ENCODE data around the gene CPEB2.

Gene CPEB2

GRCh38 chr4:15034071-15034764 lies 31.9 kb downstream of the CPEB2 start:
- no peaks in the 10 kb centered on the region for H3K9me3 ChIP-seq (ENCODE audit: control insufficient read depth, insufficient read depth, low read length)
- H3K4me3 ChIP-seq (ENCODE audit: low read length), result no peak overlapping the region
- TF ChIP-seq EZH2phosphoT487 (IDR thresholded peaks at IDR 0.05; ENCODE audit: borderline replicate concordance, low read length), result no peak
- TF ChIP-seq, protein P1, sequence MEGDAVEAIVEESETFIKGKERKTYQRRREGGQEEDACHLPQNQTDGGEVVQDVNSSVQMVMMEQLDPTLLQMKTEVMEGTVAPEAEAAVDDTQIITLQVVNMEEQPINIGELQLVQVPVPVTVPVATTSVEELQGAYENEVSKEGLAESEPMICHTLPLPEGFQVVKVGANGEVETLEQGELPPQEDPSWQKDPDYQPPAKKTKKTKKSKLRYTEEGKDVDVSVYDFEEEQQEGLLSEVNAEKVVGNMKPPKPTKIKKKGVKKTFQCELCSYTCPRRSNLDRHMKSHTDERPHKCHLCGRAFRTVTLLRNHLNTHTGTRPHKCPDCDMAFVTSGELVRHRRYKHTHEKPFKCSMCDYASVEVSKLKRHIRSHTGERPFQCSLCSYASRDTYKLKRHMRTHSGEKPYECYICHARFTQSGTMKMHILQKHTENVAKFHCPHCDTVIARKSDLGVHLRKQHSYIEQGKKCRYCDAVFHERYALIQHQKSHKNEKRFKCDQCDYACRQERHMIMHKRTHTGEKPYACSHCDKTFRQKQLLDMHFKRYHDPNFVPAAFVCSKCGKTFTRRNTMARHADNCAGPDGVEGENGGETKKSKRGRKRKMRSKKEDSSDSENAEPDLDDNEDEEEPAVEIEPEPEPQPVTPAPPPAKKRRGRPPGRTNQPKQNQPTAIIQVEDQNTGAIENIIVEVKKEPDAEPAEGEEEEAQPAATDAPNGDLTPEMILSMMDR (IDR thresholded peaks at IDR 0.05; ENCODE audit: low read depth, low read length, poor library complexity, severe bottlenecking), result no peak
- no peak overlapping the region for H3K27ac ChIP-seq (ENCODE audit: low read depth, low read length)
- no peaks in the 10 kb centered on the region for H3K79me2 ChIP-seq (ENCODE audit: control insufficient read depth, low read length)
- no peaks in the 10 kb centered on the region for H4K20me1 ChIP-seq (ENCODE audit: control insufficient read depth, insufficient read depth, low read depth, low read length)
- no peaks in the 10 kb centered on the region for H3F3A ChIP-seq (ENCODE audit: control insufficient read depth, insufficient read depth)
- H3K4me2 ChIP-seq (ENCODE audit: low read length), result no peak overlapping the region
- no peaks in the 10 kb centered on the region for H3K27me3 ChIP-seq (ENCODE audit: control insufficient read depth, low read length)
- peaks cover 4% of the 10 kb centered on the region for H3K36me3 ChIP-seq (ENCODE audit: control insufficient read depth, low read length)
- H3K4me1 ChIP-seq (ENCODE audit: control insufficient read depth, low read length), result 0 out of 2 replicates have a peak, but pooled peaks cover 3% of the 10 kb centered on the region
- no peaks in the 10 kb centered on the region for H3K9me2 ChIP-seq (replicated peaks; ENCODE audit: control insufficient read depth, low read length)

GRCh38 chr4:15035159-15035558 lies 32.9 kb downstream of the CPEB2 start:
- no peak for TF ChIP-seq EZH2phosphoT487 (IDR thresholded peaks at IDR 0.05; ENCODE audit: borderline replicate concordance, low read length)
- TF ChIP-seq, protein P1 (IDR thresholded peaks at IDR 0.05; ENCODE audit: low read depth, low read length, poor library complexity, severe bottlenecking), result no peak
- Histone ChIP-seq H3K9me3 (ENCODE audit: control insufficient read depth, insufficient read depth, low read length) (no peaks in the 10 kb centered on the region), H3K79me2 (ENCODE audit: control insufficient read depth, low read length) (no peaks in the 10 kb centered on the region), H3K9me2 (replicated peaks; ENCODE audit: control insufficient read depth, low read length) (no peaks in the 10 kb centered on the region), H3K36me3 (ENCODE audit: control insufficient read depth, low read length) (peaks cover 4% of the 10 kb centered on the region), H3K27me3 (ENCODE audit: control insufficient read depth, low read length) (no peaks in the 10 kb centered on the region), H3K4me3 (ENCODE audit: low read length) (no peak overlapping the region), H3K4me1 (ENCODE audit: control insufficient read depth, low read length) (0 out of 2 replicates have a peak, but pooled peaks cover 3% of the 10 kb centered on the region), H3K4me2 (ENCODE audit: low read length) (no peak overlapping the region), H3K27ac (ENCODE audit: low read depth, low read length) (no peak overlapping the region), H3F3A (ENCODE audit: control insufficient read depth, insufficient read depth) (no peaks in the 10 kb centered on the region), H4K20me1 (ENCODE audit: control insufficient read depth, insufficient read depth, low read depth, low read length) (no peaks in the 10 kb centered on the region)

DNA sequence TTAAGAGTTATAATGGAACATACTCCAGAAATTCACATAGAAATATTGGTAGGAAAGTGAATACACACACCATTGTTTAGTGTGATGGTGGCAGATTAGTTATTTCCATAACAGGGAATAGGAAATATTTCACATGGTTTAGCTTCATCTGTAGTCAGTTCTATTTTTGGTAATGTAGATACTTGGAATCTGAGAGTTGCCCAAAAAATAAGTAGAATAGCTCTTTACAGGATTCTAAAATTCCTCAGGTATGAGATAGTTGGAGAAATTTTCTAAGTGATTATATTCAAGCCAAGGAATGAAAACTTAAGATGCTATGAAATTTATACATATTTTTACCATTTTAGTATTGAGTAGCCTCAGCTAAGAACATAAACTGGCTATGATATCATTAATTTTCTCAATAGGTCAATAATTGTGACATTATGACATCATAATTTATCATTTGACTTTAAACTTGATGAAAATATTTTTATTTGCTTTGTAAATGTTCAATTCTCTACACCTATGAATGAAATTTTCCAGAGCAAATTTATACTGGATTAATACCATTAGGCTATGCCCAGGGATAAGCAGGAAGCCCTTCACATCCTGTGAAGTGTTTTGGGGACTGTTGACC lies 35.8 kb downstream of the CPEB2 start:
- Histone ChIP-seq H3K27me3 (ENCODE audit: control insufficient read depth, low read length) (no peaks in the 10 kb centered on the region), H3K4me1 (ENCODE audit: control insufficient read depth, low read length) (0 out of 2 replicates have a peak, but pooled peaks cover 3% of the 10 kb centered on the region), H3F3A (ENCODE audit: control insufficient read depth, insufficient read depth) (no peaks in the 10 kb centered on the region), H3K79me2 (ENCODE audit: control insufficient read depth, low read length) (no peaks in the 10 kb centered on the region), H3K9me2 (replicated peaks; ENCODE audit: control insufficient read depth, low read length) (no peaks in the 10 kb centered on the region), H4K20me1 (ENCODE audit: control insufficient read depth, insufficient read depth, low read depth, low read length) (no peaks in the 10 kb centered on the region), H3K4me3 (ENCODE audit: low read length) (no peak overlapping the region), H3K9me3 (ENCODE audit: control insufficient read depth, insufficient read depth, low read length) (no peaks in the 10 kb centered on the region), H3K4me2 (ENCODE audit: low read length) (no peak overlapping the region), H3K27ac (ENCODE audit: low read depth, low read length) (no peak overlapping the region), H3K36me3 (ENCODE audit: control insufficient read depth, low read length) (peaks cover 4% of the 10 kb centered on the region)
- TF ChIP-seq, protein P1 (IDR thresholded peaks at IDR 0.05; ENCODE audit: low read depth, low read length, poor library complexity, severe bottlenecking), result no peak
- no peak for TF ChIP-seq EZH2phosphoT487 (IDR thresholded peaks at IDR 0.05; ENCODE audit: borderline replicate concordance, low read length)
